Keratinocyte (primary cell): ENCODE data around the gene SIAE. TPM values are rescaled to one million over a fixed set of nuclear protein-coding genes. Genes with fewer than 3 reads are reported as not detected.

ENCODE experiments used
- DNase-seq: peaks from one replicate; pipeline ENCODE4 v3.0.0-alpha.2; 2011; ENCODE audit warnings: low read depth, missing footprints, low spot score
- FAIRE-seq: peaks from 2 replicates; lab custom pipeline; 2011; peaks lifted over from hg19 to GRCh38; lab: Jason Lieb, UNC
- H2AFZ ChIP-seq: 2 replicates; pipeline ENCODE4 v1.6.0; 2012; ENCODE audit warnings: low read length, control low read depth, inconsistent platforms; ENCODE audit not compliant: control insufficient read depth
- H3K27ac ChIP-seq: 2 replicates; pipeline ENCODE4 v1.5.1; 2011; ENCODE audit warnings: low read length; ENCODE audit not compliant: control insufficient read depth, insufficient read depth
- H3K27me3 ChIP-seq: 3 replicates; pipeline ENCODE4 v1.6.0; 2011; ENCODE audit warnings: low read length; ENCODE audit not compliant: control insufficient read depth, insufficient read depth; ENCODE audit errors: extremely low read depth
- H3K36me3 ChIP-seq, 2 experiments: 2 replicates in 1 of 2; 3 replicates in 1 of 2; pipeline ENCODE4 v1.5.1; 2011; ENCODE audit warnings: low read length in 2 of 2, mild to moderate bottlenecking in 1 of 2; ENCODE audit not compliant: control insufficient read depth in 2 of 2, insufficient read depth in 2 of 2; ENCODE audit errors: extremely low read depth in 1 of 2
- H3K4me1 ChIP-seq: 3 replicates; pipeline ENCODE4 v1.5.1; 2011; ENCODE audit warnings: low read length; ENCODE audit not compliant: control insufficient read depth, insufficient read depth; ENCODE audit errors: extremely low read depth
- H3K4me2 ChIP-seq: 3 replicates; pipeline ENCODE4 v1.6.0; 2011; ENCODE audit warnings: low read depth, low read length; ENCODE audit not compliant: control insufficient read depth, insufficient read depth; ENCODE audit errors: extremely low read depth
- H3K4me3 ChIP-seq, 3 experiments: fragments of 200-600 bp in 1 of 3; sonication (generic) in 1 of 3; 2 replicates in 2 of 3; 3 replicates in 1 of 3; pipeline ENCODE4 v1.5.1; 2011 to 2016; ENCODE audit warnings: low read length in 3 of 3, mild to moderate bottlenecking in 3 of 3, control low read depth in 2 of 3, inconsistent platforms in 1 of 3, low read depth in 1 of 3, mixed read lengths in 1 of 3, mixed run types in 1 of 3, moderate library complexity in 1 of 3; ENCODE audit not compliant: control insufficient read depth in 2 of 3, insufficient read depth in 2 of 3; ENCODE audit errors: extremely low read depth in 1 of 3
- H3K79me2 ChIP-seq: 2 replicates; pipeline ENCODE4 v1.6.0; 2012; ENCODE audit warnings: low read length; ENCODE audit not compliant: control insufficient read depth, insufficient read depth
- H3K9ac ChIP-seq: 3 replicates; pipeline ENCODE4 v1.6.0; 2011; ENCODE audit warnings: low read length; ENCODE audit not compliant: control insufficient read depth, insufficient read depth; ENCODE audit errors: extremely low read depth
- H3K9me1 ChIP-seq: 3 replicates; pipeline ENCODE4 v1.6.0; 2011; ENCODE audit warnings: low read length; ENCODE audit not compliant: control insufficient read depth, insufficient read depth; ENCODE audit errors: extremely low read depth
- H3K9me3 ChIP-seq: 2 replicates; pipeline ENCODE4 v1.5.1; 2012; ENCODE audit warnings: low read depth, low read length; ENCODE audit not compliant: control insufficient read depth
- H4K20me1 ChIP-seq: 3 replicates; pipeline ENCODE4 v1.6.0; 2011; ENCODE audit warnings: low read length; ENCODE audit not compliant: control insufficient read depth, insufficient read depth; ENCODE audit errors: extremely low read depth
- EZH2 ChIP-seq: IDR thresholded peaks from one replicate; pipeline ENCODE4 v1.6.1; 2012; ENCODE audit warnings: inconsistent platforms, mild to moderate bottlenecking, low read length, moderate library complexity
- dilution Hi-C: fragments of 300-500 bp; cut with MboI; formaldehyde crosslinking; loops from one replicate; pipeline ENCODE4 v1.7.0; 2020; ENCODE audit warnings: low sequenced_read_pairs; ENCODE audit not compliant: extremely low pct_ligation_motif_present
- polyA plus RNA-seq, 5 experiments: library from polyadenylated mRNA; depleted of rRNA in 3 of 5; stranded (reverse) in 3 of 5; stranded (forward) in 1 of 5; unstranded in 1 of 5; fragments of >200 nt; gene quantifications; 1 replicate in 1 of 5; 2 replicates in 3 of 5; 3 replicates in 1 of 5; pipeline versions ENCODE4 v1.2.1 to v1.2.3, GENCODE V29; 2011 to 2012; ENCODE audit warnings: missing spikeins in 2 of 5, low read depth in 1 of 5, low replicate concordance in 1 of 5
- TF ChIP-seq, protein P1 (sequence below), 3 experiments: IDR thresholded peaks in 1 of 3; conservative IDR thresholded peaks in 1 of 3; optimal IDR thresholded peaks in 1 of 3; 2 replicates in 2 of 3; 3 replicates in 1 of 3; pipeline versions ENCODE3 to v1.5.1; 2011; ENCODE audit warnings: low read length in 3 of 3, mild to moderate bottlenecking in 3 of 3, moderate library complexity in 2 of 3, control low read depth in 1 of 3, inconsistent platforms in 1 of 3; ENCODE audit not compliant: insufficient read depth in 2 of 3; ENCODE audit errors: extremely low read depth in 1 of 3

SIAE gene
- polyA plus RNA-seq, 1 donor (not counting 4 experiments of a cell fraction or from before 2014, with no cell fraction given) = 26.6 TPM

GRCh38 chr11:124663861-124664260 is 9.7 kb downstream of the SIAE start:
- DNase-seq (no peak), FAIRE-seq (no peak)
- no peaks in the 10 kb centered on the region for H4K20me1 ChIP-seq
- no peak overlapping the region for H3K4me3 ChIP-seq
- no peaks in the 10 kb centered on the region for H3K79me2 ChIP-seq
- H3K9me3 ChIP-seq = no peaks in the 10 kb centered on the region
- H2AFZ ChIP-seq = no peak overlapping the region
- dilution Hi-C loops = no loop called here
- TF ChIP-seq EZH2 = no peak
- TF ChIP-seq, protein P1, sequence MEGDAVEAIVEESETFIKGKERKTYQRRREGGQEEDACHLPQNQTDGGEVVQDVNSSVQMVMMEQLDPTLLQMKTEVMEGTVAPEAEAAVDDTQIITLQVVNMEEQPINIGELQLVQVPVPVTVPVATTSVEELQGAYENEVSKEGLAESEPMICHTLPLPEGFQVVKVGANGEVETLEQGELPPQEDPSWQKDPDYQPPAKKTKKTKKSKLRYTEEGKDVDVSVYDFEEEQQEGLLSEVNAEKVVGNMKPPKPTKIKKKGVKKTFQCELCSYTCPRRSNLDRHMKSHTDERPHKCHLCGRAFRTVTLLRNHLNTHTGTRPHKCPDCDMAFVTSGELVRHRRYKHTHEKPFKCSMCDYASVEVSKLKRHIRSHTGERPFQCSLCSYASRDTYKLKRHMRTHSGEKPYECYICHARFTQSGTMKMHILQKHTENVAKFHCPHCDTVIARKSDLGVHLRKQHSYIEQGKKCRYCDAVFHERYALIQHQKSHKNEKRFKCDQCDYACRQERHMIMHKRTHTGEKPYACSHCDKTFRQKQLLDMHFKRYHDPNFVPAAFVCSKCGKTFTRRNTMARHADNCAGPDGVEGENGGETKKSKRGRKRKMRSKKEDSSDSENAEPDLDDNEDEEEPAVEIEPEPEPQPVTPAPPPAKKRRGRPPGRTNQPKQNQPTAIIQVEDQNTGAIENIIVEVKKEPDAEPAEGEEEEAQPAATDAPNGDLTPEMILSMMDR (optimal IDR thresholded peaks at IDR 0.05 in 1 of 3, IDR thresholded peaks at IDR 0.05 in 1 of 3, conservative IDR thresholded peaks at IDR 0.05 in 1 of 3; ENCODE audit: extremely low read depth in 1 of 3, insufficient read depth in 2 of 3, low read length in 3 of 3) = no peak
- H3K4me2 ChIP-seq = no peak overlapping the region
- H3K36me3 ChIP-seq = no peaks in the 10 kb centered on the region
- no peak overlapping the region for H3K27ac ChIP-seq
- no peaks in the 10 kb centered on the region for H3K27me3 ChIP-seq
- H3K4me1 ChIP-seq = no peaks in the 10 kb centered on the region
- no peaks in the 10 kb centered on the region for H3K9me1 ChIP-seq
- H3K9ac ChIP-seq = no peak overlapping the region

- Histone ChIP-seq H3K27me3 (no peaks in the 10 kb centered on the region), H3K4me3 (no peak overlapping the region), H3K9me3 (no peaks in the 10 kb centered on the region), H3K4me2 (no peak overlapping the region), H3K79me2 (no peaks in the 10 kb centered on the region), H3K27ac (no peak overlapping the region), H4K20me1 (no peaks in the 10 kb centered on the region), H3K9me1 (no peaks in the 10 kb centered on the region), H2AFZ (no peak overlapping the region), H3K4me1 (no peaks in the 10 kb centered on the region), H3K9ac (no peak overlapping the region), H3K36me3 (no peaks in the 10 kb centered on the region)
- FAIRE-seq (no peak), DNase-seq (no peak)
- dilution Hi-C loops = no loop called here
- TF ChIP-seq, protein P1 (optimal IDR thresholded peaks at IDR 0.05 in 1 of 3, IDR thresholded peaks at IDR 0.05 in 1 of 3, conservative IDR thresholded peaks at IDR 0.05 in 1 of 3; ENCODE audit: extremely low read depth in 1 of 3, insufficient read depth in 2 of 3, low read length in 3 of 3) = no peak
- no peak for TF ChIP-seq EZH2
Observed at GRCh38 chr11:124662106-124662505, 11.4 kb downstream of the SIAE start.
